Measurements from ENCODE around the gene SKA2.

The SKA2 gene

GRCh38 chr17:59175076-59175475 is 20.1 kb upstream of the SKA2 start:
- Histone ChIP-seq H3K4me1 (ENCODE audit: control insufficient read depth in 1 of 2, insufficient read depth in 1 of 2, low read depth in 1 of 2, low read length in 1 of 2) (no peaks in the 10 kb centered on the region), H3K36me3 (peaks cover 41% of the 10 kb centered on the region)
- TF ChIP-seq, protein P1, sequence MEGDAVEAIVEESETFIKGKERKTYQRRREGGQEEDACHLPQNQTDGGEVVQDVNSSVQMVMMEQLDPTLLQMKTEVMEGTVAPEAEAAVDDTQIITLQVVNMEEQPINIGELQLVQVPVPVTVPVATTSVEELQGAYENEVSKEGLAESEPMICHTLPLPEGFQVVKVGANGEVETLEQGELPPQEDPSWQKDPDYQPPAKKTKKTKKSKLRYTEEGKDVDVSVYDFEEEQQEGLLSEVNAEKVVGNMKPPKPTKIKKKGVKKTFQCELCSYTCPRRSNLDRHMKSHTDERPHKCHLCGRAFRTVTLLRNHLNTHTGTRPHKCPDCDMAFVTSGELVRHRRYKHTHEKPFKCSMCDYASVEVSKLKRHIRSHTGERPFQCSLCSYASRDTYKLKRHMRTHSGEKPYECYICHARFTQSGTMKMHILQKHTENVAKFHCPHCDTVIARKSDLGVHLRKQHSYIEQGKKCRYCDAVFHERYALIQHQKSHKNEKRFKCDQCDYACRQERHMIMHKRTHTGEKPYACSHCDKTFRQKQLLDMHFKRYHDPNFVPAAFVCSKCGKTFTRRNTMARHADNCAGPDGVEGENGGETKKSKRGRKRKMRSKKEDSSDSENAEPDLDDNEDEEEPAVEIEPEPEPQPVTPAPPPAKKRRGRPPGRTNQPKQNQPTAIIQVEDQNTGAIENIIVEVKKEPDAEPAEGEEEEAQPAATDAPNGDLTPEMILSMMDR (IDR thresholded peaks at IDR 0.05): no peak

GRCh38 chr17:59174671-59175070 is 19.7 kb upstream of the SKA2 start:
- Histone ChIP-seq H3K4me3 (ENCODE audit: low read depth in 1 of 2, low read length in 1 of 2) (no peak overlapping the region), H3K9me3 (no peaks in the 10 kb centered on the region), H3K27ac (no peak overlapping the region), H3K27me3 (no peaks in the 10 kb centered on the region), H3K4me1 (ENCODE audit: control insufficient read depth in 1 of 2, insufficient read depth in 1 of 2, low read depth in 1 of 2, low read length in 1 of 2) (no peaks in the 10 kb centered on the region), H3K36me3 (peaks cover 44% of the 10 kb centered on the region)
- TF ChIP-seq, protein P1 (IDR thresholded peaks at IDR 0.05): no peak

More at GRCh38 chr17:59175076-59175475, 20.1 kb upstream of the SKA2 start:
- Histone ChIP-seq H3K27me3 (no peaks in the 10 kb centered on the region), H3K4me3 (ENCODE audit: low read depth in 1 of 2, low read length in 1 of 2) (no peak overlapping the region), H3K27ac (no peak overlapping the region), H3K9me3 (no peaks in the 10 kb centered on the region)

- H3K27ac ChIP-seq: no peak overlapping the region
- H3K4me3 ChIP-seq (ENCODE audit: low read depth in 1 of 2, low read length in 1 of 2): no peak overlapping the region
- TF ChIP-seq, protein P1 (IDR thresholded peaks at IDR 0.05): no peak
- peaks cover 39% of the 10 kb centered on the region for H3K36me3 ChIP-seq
- H3K9me3 ChIP-seq: no peaks in the 10 kb centered on the region
- H3K4me1 ChIP-seq (ENCODE audit: control insufficient read depth in 1 of 2, insufficient read depth in 1 of 2, low read depth in 1 of 2, low read length in 1 of 2): no peaks in the 10 kb centered on the region
- H3K27me3 ChIP-seq: no peaks in the 10 kb centered on the region
Observed at GRCh38 chr17:59172436-59173004, 17.5 kb upstream of the SKA2 start.

GRCh38 chr17:59167571-59168001 is 12.6 kb upstream of the SKA2 start:
- TF ChIP-seq, protein P1 (IDR thresholded peaks at IDR 0.05): no peak
- no peaks in the 10 kb centered on the region for H3K9me3 ChIP-seq
- no peak overlapping the region for H3K4me3 ChIP-seq (ENCODE audit: low read depth in 1 of 2, low read length in 1 of 2)
- H3K36me3 ChIP-seq: peaks cover 20% of the 10 kb centered on the region
- H3K27ac ChIP-seq: no peak overlapping the region
- no peaks in the 10 kb centered on the region for H3K27me3 ChIP-seq
- no peaks in the 10 kb centered on the region for H3K4me1 ChIP-seq (ENCODE audit: control insufficient read depth in 1 of 2, insufficient read depth in 1 of 2, low read depth in 1 of 2, low read length in 1 of 2)

- TF ChIP-seq, protein P1 (IDR thresholded peaks at IDR 0.05): no peak
- H3K36me3 ChIP-seq: peaks cover 11% of the 10 kb centered on the region
- no peaks in the 10 kb centered on the region for H3K9me3 ChIP-seq
- no peak overlapping the region for H3K27ac ChIP-seq
- no peaks in the 10 kb centered on the region for H3K4me1 ChIP-seq (ENCODE audit: control insufficient read depth in 1 of 2, insufficient read depth in 1 of 2, low read depth in 1 of 2, low read length in 1 of 2)
- no peak overlapping the region for H3K4me3 ChIP-seq (ENCODE audit: low read depth in 1 of 2, low read length in 1 of 2)
- H3K27me3 ChIP-seq: no peaks in the 10 kb centered on the region
Observed at GRCh38 chr17:59165933-59166342, 11.0 kb upstream of the SKA2 start.

Data from neutrophil (primary cell).